Hypothalamus (tissue), 51 donors: Measurements from ENCODE around the gene DNAJB14.

Experiments used
- DNase-seq, 51 donors: peaks; one replicate each; lab custom pipeline; 2025; lab: John Stamatoyannopoulos, UW

DNAJB14 gene

GRCh38 chr4:99945718-99946355, 581 bp downstream of the DNAJB14 start:
- peak in 20 of 51 donors; percentile 11 to 78 (median 50) for DNase-seq

GRCh38 chr4:99943904-99944437, 2.4 kb downstream of the DNAJB14 start:
- DNase-seq = no peak

DNA sequence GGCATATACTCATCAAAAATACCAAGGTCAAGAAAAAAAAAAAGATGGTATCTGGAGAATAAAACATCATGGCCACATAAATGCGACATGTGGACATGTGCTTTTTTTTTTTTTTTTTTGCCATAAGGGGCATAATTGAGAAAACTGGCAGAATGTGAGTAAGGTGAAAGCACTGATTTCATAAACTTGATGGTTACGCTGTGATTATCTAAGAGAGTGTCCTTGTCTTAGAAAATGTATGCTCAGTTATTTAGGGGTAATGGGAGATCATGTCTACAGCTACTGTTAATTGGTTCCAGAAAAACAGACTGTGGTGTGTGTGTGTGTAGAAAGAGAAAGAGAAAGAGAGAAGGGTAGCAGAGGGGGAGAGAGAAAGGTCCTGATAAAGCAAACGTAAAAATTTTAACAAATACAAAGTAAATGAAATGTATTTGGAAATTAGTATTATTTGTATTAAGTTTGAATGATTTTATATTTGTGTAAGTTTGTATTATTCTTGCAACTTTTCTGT, 8.1 kb downstream of the DNAJB14 start:
- DNase-seq = no peak

- no peak for DNase-seq
Observed at GRCh38 chr4:99934891-99935290, 11.5 kb downstream of the DNAJB14 start.

DNA sequence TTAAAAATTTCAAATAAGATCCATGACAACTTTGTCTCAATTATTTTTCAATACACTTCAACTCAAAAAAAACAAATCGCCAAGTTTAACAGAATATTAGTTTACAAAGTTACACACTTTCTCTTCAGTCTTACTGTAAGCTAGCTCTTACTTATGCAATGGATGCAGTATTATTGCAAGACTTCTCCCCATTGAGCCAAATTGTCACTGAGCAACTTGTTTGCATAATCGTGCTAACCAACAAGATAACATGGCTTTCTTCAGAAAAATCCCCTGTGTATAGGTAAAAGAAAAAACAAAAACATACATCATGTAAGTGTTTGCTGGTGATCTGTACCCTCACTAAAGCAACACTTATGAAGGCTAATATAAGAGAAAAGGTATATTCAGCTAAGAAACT, 18.9 kb downstream of the DNAJB14 start:
- no peak for DNase-seq

- DNase-seq = no peak
Observed at GRCh38 chr4:99921174-99921573, 25.2 kb downstream of the DNAJB14 start.

DNA sequence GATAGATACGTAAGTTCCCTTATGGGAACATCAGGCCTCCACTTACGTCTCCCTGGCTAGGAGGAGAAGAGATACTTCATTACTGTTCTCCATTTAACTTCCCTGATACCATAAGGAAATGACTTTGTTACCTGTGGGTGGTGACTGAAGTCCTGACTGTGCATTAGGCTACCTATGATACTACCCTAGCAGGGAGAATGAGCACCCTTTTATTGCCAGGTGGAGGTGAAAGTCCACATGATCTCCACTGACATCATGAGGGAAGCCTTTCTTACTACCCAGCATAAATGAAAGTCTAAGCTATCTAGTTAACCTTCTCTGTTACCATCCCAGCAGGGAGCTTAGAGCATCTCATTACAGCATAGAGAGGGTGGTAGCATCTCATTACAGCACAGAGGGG, 27.8 kb downstream of the DNAJB14 start:
- DNase-seq = no peak

GRCh38 chr4:99917575-99917974, 28.8 kb downstream of the DNAJB14 start:
- no peak for DNase-seq

DNA sequence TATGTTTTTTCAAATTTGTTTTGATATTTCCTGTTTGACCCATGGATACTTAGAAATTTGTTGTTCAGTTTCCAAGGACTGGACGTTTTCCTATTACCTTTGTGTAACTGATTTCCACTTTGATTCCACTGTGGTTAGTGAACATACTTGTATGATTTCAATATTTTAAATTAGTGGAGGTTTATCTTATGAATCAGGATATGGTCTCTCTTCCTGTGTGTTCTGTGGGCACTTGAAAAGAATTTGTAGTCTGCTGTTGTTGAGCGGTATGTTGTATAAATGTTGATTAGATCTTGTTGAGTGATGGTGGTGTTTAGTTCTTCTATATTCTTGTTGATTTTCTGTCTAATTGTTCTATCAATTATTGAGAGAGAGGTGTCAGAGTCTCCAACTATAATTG, 31.0 kb downstream of the DNAJB14 start:
- DNase-seq = no peak

DNA sequence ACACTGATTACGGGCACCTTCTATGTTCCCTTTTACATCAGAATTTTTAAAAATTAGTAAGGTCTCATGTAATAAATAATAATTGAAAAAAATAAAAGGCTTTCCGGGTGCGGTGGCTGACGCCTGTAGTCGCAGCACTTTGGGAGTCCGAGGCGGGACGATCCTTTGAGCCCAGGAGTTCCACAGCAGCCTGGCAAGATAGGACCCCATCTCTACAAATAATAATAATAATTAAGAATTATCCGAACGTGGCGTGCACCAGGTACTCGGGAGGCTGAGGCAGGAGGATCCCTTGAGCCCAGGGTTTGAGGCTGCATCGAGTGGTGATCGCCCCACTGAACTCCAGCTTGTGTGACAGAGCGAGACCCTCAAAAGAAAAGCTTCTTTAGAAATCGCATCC, 51.4 kb downstream of the DNAJB14 start:
- DNase-seq = peak in 3 of 51 donors; percentile 0 to 29 (median 3)

- DNase-seq = peak; percentile 43 to 94 (median 82)
Observed at GRCh38 chr4:99894161-99894997, 52.0 kb downstream of the DNAJB14 start, which contains the start of gene LAMTOR3. Gene LAMTOR3 (minus strand): TSS chr4:99894427. CDS start chr4:99893963, 464 bp downstream.

DNA sequence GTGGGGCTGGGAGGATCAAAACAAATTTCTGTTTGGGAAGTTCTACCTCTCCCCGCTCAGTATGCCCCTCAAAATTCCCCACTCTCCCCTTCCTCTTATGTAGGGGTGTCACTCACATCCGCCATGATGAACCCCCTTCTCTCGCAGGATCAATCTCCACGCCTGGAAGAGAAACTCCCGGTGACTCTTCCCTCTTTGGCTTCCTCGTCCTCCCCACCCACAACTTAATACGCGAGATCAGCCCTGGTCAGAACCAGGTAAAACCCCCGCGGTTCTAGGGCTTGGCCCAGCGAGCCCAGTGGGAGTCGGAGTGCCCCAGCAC, 52.6 kb downstream of the DNAJB14 start:
- DNase-seq = peak in 1 of 51 donors; percentile 33

GRCh38 chr4:99893029-99893428, 53.4 kb downstream of the DNAJB14 start:
- DNase-seq = no peak

- no peak for DNase-seq
Observed at GRCh38 chr4:99891351-99891750, 55.1 kb downstream of the DNAJB14 start.

- DNase-seq = no peak
Observed at GRCh38 chr4:99887837-99888236, 58.6 kb downstream of the DNAJB14 start.

DNA sequence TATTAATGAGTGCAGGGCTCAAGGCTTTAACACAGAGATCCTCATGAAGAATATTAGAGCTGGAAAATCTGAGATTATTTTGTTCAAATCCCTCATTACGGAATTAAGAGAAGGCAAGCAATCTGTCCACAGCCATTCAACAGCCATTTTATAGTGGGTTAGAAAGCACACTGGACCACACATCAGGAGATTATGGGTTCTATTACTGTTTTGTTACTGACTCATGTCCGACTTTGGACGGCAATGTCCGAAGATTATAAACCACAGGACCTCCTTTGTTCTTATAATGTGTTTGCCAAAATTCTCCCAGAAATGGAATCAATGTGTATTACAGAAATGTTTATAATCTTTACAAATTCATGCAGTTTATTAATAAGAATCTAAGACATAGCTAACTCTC, 60.3 kb downstream of the DNAJB14 start:
- DNase-seq = no peak

DNA sequence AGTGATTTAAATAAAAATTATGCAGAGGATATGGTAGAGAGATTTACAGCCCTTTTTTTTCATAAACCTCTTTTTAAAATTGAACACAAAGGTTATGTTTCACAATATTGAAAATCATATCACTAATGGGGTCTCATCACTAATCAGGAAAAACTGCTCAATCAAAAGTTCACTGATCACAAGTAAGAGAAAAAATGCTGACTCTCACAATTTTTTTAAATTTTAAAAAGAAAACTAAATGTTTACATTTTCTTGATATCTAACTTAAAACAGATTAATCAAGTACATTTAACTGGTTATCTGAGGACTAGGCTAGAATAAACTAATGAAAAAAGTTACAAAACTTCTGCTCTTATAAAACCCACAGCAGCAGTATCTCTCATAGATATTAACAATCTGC, 60.7 kb downstream of the DNAJB14 start:
- DNase-seq = no peak

GRCh38 chr4:99885063-99885664, 61.3 kb downstream of the DNAJB14 start:
- no peak for DNase-seq

- DNase-seq = no peak
Observed at GRCh38 chr4:99879458-99879857, 67.0 kb downstream of the DNAJB14 start.

DNA sequence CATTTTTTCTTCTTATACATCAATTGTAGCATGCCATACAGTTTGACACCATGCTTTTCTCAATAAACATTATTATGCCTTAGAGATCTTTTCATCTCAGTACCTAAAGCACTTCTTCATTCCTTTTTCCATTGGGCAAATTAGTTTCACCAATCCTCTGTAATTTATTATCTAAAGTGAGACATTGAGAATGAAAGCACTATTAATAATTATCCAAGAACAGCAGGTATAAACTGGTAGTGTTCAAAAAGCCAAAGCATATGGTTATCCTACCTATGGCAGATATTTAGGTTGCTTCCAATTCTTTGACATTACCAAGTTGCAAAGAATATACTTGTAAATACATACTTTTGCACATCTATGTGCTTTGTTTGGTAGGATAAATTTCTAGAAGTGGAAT, 67.8 kb downstream of the DNAJB14 start:
- DNase-seq = no peak

DNA sequence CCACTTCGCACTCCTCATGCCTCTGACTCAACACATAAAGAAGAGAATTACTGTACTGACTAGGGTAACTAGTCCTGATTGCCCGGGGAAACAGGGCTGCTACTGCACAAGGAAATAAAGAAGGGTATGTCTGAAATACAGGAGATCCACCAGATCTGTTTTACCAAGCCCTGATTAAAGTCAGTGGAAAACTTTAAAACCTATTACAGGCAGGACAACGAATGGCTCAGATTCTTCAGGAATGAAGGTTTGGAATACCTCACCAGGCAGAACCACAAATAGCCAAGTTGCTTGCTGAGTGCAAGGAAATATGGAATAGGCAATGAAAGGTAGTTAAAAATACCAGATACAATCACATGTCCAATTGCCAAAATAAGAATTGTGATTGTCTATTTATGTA, 69.5 kb downstream of the DNAJB14 start:
- DNase-seq = no peak
